NB4 (cell line): ENCODE data around the gene SHPK.

Experiments
- DNase-seq: peaks from one replicate; pipeline ENCODE4 v3.0.0; 2010; ENCODE audit warnings: low read depth
- H3K4me3 ChIP-seq: one replicate; pipeline ENCODE4 v1.5.1; 2011; ENCODE audit warnings: mild to moderate bottlenecking, low read depth, low read length, moderate library complexity
- MAX ChIP-seq: IDR thresholded peaks from 2 replicates; pipeline ENCODE4 v1.6.1; 2011; ENCODE audit warnings: low read depth, low read length
- MYC ChIP-seq: IDR thresholded peaks from 2 replicates; pipeline ENCODE4 v1.6.1; 2011; ENCODE audit warnings: low read depth, low read length
- POLR2A ChIP-seq: IDR thresholded peaks from 2 replicates; pipeline ENCODE4 v1.6.1; 2011; ENCODE audit warnings: mild to moderate bottlenecking; ENCODE audit not compliant: insufficient read length; ENCODE audit errors: extremely low read depth
- TF ChIP-seq, protein P1 (sequence below): IDR thresholded peaks from one replicate; pipeline ENCODE4 v1.5.1; 2012; ENCODE audit warnings: low read depth, low read length

The SHPK gene

DNA sequence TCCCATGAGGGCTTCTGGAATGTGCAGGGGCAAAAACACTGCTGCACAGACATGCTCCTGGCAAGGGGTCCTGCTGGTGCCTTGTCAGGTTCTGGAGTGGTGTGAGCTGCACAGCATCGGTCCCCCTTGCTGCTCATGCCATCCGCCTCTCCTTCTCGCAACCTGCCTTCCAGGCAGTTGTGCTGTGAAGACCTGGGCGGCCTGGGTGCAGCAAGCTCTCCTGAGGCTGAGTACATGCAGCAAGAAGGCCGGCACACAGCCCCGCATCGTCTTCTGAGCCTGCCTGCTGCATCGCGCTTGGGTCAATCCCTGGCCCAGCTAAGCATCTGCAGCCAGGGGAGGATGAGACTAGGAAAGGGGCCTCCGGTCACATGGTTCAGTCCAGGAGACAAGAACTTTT lies 26.4 kb downstream of the SHPK start:
- TF ChIP-seq MAX, result no peak
- TF ChIP-seq MYC, result no peak
- TF ChIP-seq, protein P1, sequence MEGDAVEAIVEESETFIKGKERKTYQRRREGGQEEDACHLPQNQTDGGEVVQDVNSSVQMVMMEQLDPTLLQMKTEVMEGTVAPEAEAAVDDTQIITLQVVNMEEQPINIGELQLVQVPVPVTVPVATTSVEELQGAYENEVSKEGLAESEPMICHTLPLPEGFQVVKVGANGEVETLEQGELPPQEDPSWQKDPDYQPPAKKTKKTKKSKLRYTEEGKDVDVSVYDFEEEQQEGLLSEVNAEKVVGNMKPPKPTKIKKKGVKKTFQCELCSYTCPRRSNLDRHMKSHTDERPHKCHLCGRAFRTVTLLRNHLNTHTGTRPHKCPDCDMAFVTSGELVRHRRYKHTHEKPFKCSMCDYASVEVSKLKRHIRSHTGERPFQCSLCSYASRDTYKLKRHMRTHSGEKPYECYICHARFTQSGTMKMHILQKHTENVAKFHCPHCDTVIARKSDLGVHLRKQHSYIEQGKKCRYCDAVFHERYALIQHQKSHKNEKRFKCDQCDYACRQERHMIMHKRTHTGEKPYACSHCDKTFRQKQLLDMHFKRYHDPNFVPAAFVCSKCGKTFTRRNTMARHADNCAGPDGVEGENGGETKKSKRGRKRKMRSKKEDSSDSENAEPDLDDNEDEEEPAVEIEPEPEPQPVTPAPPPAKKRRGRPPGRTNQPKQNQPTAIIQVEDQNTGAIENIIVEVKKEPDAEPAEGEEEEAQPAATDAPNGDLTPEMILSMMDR, result no peak
- no peak for TF ChIP-seq POLR2A
- H3K4me3 ChIP-seq, result no peak overlapping the region
- no peak for DNase-seq

GRCh38 chr17:3603870-3604259 lies 32.2 kb downstream of the SHPK start:
- TF ChIP-seq MYC (no peak), POLR2A (no peak), MAX (no peak)
- TF ChIP-seq, protein P1, result no peak
- no peak overlapping the region for H3K4me3 ChIP-seq
- DNase-seq, result no peak

DNA sequence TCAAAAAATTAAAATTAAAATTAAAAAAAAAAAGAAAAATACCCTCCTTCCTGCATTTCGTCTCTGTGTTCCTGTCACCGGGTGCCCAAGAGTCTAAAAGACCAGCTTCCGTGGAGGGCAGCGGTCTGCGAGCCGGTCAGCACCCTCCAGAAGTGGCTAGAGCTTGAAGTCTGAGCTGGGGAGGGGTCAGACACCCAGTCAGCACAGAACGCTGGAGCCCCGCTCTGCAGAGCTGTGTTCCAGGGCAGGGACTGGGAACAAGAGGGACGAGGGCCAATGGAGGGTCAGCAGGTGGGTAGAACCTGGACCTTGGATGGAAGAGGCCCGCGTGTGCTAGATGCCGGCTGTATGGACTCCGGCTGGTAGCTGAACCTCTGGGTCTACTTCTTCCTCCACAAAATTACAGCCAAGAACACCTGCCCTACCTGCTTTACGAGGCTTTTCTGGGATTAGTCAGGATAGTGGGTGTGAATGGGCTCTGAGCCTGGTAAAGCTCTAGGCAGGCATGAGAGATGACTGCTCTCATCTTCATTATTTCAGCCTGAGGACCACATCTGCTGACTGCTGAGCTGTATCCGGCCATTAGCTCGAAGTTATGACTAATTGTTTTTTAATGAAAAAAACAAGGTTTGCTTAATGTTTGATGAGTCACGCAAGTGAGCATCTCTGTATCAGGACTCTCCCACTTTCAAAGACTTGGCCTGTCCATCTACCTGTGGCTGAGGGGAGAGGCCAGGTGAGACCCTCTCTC lies 32.8 kb downstream of the SHPK start:
- no peak overlapping the region for H3K4me3 ChIP-seq
- TF ChIP-seq, protein P1, result no peak
- no peak for TF ChIP-seq POLR2A
- no peak for TF ChIP-seq MAX
- TF ChIP-seq MYC, result no peak
- no peak for DNase-seq

DNA sequence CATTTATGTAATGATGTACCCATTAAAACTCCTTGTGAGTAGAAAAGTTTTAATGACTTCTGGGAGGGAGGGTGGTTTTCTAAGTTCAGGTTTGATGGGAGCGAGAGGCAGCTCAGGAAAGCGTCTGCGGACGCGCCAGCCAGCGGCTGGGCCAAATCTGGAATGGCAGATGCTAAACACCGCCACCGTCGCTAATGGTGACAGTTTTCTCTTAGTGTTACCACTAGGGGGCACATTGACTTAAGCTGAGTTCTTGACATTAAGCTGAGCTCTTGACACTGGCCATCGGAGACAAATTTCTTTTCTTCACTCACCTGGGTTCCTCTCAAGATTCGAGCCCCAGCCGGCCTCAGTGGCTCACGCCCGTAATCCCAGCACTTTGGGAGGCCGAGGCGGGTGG lies 33.6 kb downstream of the SHPK start:
- H3K4me3 ChIP-seq, result no peak overlapping the region
- TF ChIP-seq, protein P1, result peak; percentile 56
- TF ChIP-seq MYC (no peak), POLR2A (no peak), MAX (no peak)
- peak; percentile 61 for DNase-seq

DNA sequence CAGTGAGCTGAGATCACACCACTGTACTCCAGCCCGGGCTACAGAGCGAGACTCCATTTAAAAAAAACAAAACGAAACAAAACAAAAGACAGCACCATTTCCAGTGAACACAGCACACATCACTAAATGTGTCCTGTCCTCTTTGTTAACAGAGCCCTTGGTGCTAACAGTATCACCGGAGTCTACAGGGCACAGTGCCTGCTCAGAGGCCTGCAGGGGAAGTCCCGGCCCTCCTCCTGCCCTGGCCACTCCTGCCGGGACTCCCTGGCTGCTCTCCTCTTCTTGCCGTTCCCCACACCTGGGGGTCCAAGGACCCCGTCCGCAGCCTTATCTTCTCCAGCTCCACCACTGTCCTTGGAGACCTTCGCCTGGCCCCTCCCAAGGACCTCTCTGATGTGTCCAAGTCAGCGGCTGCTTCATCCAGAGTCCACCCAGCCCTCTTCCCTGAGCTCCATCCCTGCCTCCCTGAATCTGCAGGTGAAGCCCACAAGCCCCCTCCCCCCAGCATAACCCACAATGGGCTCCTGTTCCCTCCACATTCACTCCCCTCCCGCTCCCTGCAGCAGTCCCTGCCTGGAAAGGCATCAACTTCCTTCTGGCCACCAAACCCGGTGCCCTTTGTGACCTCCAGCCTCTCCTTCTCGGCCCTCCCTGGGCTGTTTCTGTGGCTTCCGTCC lies 35.4 kb downstream of the SHPK start:
- no peak overlapping the region for H3K4me3 ChIP-seq
- no peak for TF ChIP-seq POLR2A
- TF ChIP-seq MAX, result no peak
- TF ChIP-seq, protein P1, result no peak
- no peak for TF ChIP-seq MYC
- DNase-seq, result no peak
